Measurements from ENCODE around the gene DALRD3. TPM values are rescaled to one million over a fixed set of nuclear protein-coding genes. Genes with fewer than 3 reads are reported as not detected.

Gene DALRD3
- total and polyA plus RNA-seq, 9 donors, result 21.1 to 74.9 (median 27.5) TPM

- H3K27ac ChIP-seq, result no peak overlapping the region
- TF ChIP-seq, protein P1, sequence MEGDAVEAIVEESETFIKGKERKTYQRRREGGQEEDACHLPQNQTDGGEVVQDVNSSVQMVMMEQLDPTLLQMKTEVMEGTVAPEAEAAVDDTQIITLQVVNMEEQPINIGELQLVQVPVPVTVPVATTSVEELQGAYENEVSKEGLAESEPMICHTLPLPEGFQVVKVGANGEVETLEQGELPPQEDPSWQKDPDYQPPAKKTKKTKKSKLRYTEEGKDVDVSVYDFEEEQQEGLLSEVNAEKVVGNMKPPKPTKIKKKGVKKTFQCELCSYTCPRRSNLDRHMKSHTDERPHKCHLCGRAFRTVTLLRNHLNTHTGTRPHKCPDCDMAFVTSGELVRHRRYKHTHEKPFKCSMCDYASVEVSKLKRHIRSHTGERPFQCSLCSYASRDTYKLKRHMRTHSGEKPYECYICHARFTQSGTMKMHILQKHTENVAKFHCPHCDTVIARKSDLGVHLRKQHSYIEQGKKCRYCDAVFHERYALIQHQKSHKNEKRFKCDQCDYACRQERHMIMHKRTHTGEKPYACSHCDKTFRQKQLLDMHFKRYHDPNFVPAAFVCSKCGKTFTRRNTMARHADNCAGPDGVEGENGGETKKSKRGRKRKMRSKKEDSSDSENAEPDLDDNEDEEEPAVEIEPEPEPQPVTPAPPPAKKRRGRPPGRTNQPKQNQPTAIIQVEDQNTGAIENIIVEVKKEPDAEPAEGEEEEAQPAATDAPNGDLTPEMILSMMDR (IDR thresholded peaks at IDR 0.05), result no peak
- no peak for TF ChIP-seq EP300 (IDR thresholded peaks at IDR 0.05)
- TF ChIP-seq POLR2A (IDR thresholded peaks at IDR 0.05), result no peak
Measured at GRCh38 chr3:48996640-48997039, 21.7 kb downstream of the DALRD3 start.

DNA sequence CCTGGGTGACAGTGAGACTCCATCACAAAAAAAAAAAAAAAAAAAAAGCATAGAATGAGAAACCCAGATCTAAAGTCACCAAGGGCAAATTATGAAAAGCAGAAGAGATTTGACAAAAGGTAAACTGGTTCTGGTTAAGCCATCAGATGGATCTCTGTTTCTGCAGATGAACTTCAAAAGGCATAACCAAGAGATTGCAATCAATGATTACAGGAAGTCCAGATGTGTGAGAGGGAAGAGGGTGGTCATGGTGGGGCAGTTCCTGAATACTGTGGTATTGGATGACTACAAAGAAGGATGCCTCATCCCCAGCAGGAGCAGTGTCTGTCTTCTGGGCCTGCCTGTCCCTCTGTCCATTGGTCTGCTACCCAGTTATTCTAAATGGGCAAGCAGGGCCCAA, 24.5 kb downstream of the DALRD3 start:
- intact Hi-C loops (cut with DNase I), result loop anchor here in 1 of 4 donors (10.0 kb wide), 1 partner anchor 451 kb away; no protein-coding TSS in a partner anchor
- DNase-seq, result no peak
- TF ChIP-seq EP300 (IDR thresholded peaks at IDR 0.05) (no peak), POLR2A (IDR thresholded peaks at IDR 0.05) (no peak)
- TF ChIP-seq, protein P1 (IDR thresholded peaks at IDR 0.05), result no peak
- H3K36me3 ChIP-seq, result no peaks in the 10 kb centered on the region
- H3K9me3 ChIP-seq, result no peaks in the 10 kb centered on the region
- peaks cover 3% of the 10 kb centered on the region for H3K4me1 ChIP-seq (ENCODE audit: insufficient read depth)
- no peak overlapping the region for H3K4me3 ChIP-seq
- H3K27me3 ChIP-seq, result no peaks in the 10 kb centered on the region
- no peak overlapping the region for H3K27ac ChIP-seq

More at GRCh38 chr3:48996640-48997039, 21.7 kb downstream of the DALRD3 start:
- intact Hi-C loops (cut with DNase I), result loop anchor here in 1 of 4 donors (10.0 kb wide), 1 partner anchor 448 kb away; no protein-coding TSS in a partner anchor
- Histone ChIP-seq H3K9me3 (no peaks in the 10 kb centered on the region), H3K4me1 (ENCODE audit: insufficient read depth) (no peaks in the 10 kb centered on the region), H3K27me3 (no peaks in the 10 kb centered on the region), H3K4me3 (no peak overlapping the region), H3K36me3 (no peaks in the 10 kb centered on the region)
- WGBS, 3 donors, result 92 to 95% (median 94%) methylated on average over 8 of the region's 8 CpGs
- DNase-seq, result no peak

DNA sequence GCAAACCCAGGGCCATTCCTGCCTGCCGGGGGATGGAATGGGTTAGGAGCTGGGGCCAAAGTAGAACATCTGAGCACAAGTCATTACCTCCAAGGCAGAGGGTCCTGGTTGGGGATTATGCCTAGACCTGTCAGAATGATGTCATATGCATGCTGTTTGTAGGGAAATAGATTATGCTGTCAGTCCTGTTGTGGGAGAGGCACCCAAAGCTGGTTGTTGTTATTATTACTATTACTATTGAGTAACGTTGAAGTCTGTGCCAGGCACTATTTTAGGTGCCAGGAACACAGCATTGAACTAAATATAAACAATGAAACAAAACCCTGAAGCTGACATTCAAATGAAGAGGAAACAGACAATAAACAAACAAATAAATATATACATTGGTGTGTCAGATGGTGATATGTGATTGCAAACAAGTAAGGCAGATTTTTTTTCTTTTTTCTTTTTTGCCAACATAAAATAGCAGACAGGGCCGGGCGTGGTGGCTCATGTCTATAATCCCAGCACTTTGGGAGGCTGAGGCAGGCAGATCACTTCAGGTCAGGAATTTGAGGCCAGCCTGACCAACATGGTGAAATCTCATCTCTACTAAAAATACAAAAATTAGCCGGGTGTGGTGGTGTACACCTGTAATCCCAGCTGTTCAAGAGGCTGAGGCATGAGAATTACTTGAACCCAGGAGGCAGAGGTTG, 26.4 kb downstream of the DALRD3 start:
- H3K27me3 ChIP-seq, result no peaks in the 10 kb centered on the region
- WGBS, 3 donors, result 62 to 69% (median 67%) methylated on average over 5 of the region's 5 CpGs
- TF ChIP-seq POLR2A (IDR thresholded peaks at IDR 0.05) (no peak), EP300 (IDR thresholded peaks at IDR 0.05) (no peak)
- TF ChIP-seq, protein P1 (IDR thresholded peaks at IDR 0.05), result no peak
- no peaks in the 10 kb centered on the region for H3K9me3 ChIP-seq
- intact Hi-C loops (cut with DNase I), result loop anchor here in 2 of 4 donors (2.0 to 10.0 kb wide), 2 partner anchors 15 to 453 kb away; partner anchors contain the start of gene WDR6 (in 1 of the 2)
- H3K27ac ChIP-seq, result peak overlapping the region in 1 of 2 donors; percentile 95
- no peaks in the 10 kb centered on the region for H3K36me3 ChIP-seq
- no peak for DNase-seq
- no peak overlapping the region for H3K4me3 ChIP-seq
- H3K4me1 ChIP-seq (ENCODE audit: insufficient read depth), result peaks cover 3% of the 10 kb centered on the region

DNA sequence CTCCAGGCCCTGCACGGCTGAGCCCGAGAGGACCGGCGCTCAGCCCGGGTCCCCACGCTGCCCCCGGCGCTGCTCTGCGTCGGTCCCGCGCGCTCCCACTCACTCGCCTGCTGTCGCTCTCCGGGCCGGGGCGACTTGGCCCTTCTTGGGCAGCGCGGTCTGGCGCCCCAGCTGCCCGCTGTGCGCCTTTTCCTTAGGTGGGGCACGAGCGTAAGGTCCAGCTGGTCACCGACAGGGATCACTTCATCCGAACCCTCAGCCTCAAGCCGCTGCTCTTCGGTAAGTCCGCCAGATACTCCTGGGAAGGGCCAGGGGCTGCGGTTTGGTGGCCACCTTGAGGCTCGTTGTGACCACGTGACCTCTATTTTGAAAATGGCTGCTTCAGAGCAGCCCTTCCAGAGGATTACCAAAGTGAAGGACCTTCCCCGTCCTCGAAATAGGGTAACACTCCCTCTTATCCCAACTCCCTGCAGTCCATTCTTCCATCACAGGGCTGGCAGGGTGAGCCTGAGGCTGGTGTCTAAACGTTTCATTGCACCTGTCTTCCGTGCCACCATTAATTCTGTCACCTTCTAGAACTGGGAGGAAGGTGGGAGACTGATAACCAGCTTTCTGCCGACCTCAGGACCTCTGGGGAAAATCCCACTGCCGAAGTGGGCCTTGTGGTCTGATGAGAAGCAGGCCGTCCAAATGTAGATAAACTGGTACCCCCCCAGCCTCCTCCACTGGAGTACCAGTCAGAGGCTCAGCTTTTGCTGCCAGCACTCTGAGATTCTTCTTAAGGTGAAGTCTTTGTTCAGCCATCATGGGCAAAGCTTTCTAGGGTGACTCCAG, 27.5 kb downstream of the DALRD3 start:
- intact Hi-C loops (cut with DNase I), result loop anchor here in 2 of 4 donors (2.0 to 10.0 kb wide), 2 partner anchors 16 to 454 kb away; partner anchors contain the start of gene WDR6 (in 1 of the 2)
- DNase-seq, result peak in 2 of 5 donors; percentile 50 to 55

More for the DNA sequence above, 27.5 kb downstream of the DALRD3 start:
- Histone ChIP-seq H3K4me3 (peak overlapping the region; percentile 68), H3K9me3 (no peaks in the 10 kb centered on the region), H3K36me3 (no peaks in the 10 kb centered on the region), H3K27ac (peak overlapping the region; percentile 95 to 96), H3K4me1 (ENCODE audit: insufficient read depth) (peaks cover 3% of the 10 kb centered on the region), H3K27me3 (no peaks in the 10 kb centered on the region)
- TF ChIP-seq, protein P1 (IDR thresholded peaks at IDR 0.05), result no peak
- TF ChIP-seq EP300 (IDR thresholded peaks at IDR 0.05), result no peak
- peak; percentile 1 for TF ChIP-seq POLR2A (IDR thresholded peaks at IDR 0.05)
- 1 to 4% (median 3%) methylated on average over 36 to 40 of the region's 40 CpGs for WGBS, 3 donors

All from ovary (tissue), 9 donors.